GM23338 (cell line): ENCODE data around the gene EYS. TPM values are rescaled to one million over a fixed set of nuclear protein-coding genes. Genes with fewer than 3 reads are reported as not detected.

Experiments
- ATAC-seq: fragments of 200-7000 bp; cut with Tn5 transposase; 3 replicates; pipeline ENCODE4 v1.9.1; 2020
- DNase-seq: peaks from one replicate; pipeline ENCODE4 v3.0.0-alpha.2; 2015; ENCODE audit warnings: low spot score
- H2AFZ ChIP-seq: fragments of 200-600 bp; sonication (generic); 2 replicates; pipeline ENCODE4 v1.8.0; 2016; ENCODE audit warnings: antibody characterized with exemption, mild to moderate bottlenecking, moderate library complexity
- H3F3A ChIP-seq: fragments of 200-600 bp; sonication (generic); replicated peaks from 2 replicates; pipeline ENCODE4 v1.8.0; 2017; ENCODE audit warnings: antibody characterized with exemption, mixed run types, low read depth
- H3K27ac ChIP-seq: fragments of 200-600 bp; sonication (generic); 2 replicates; pipeline ENCODE4 v1.6.1; 2016; ENCODE audit warnings: low read depth
- H3K27me3 ChIP-seq: fragments of 200-600 bp; sonication (generic); 2 replicates; pipeline ENCODE4 v1.8.0; 2016; ENCODE audit warnings: mild to moderate bottlenecking, mixed run types, moderate library complexity; ENCODE audit not compliant: insufficient read depth
- H3K36me3 ChIP-seq: fragments of 200-600 bp; sonication (generic); 2 replicates; pipeline ENCODE4 v1.8.0; 2016; ENCODE audit warnings: mild to moderate bottlenecking; ENCODE audit not compliant: insufficient read depth
- H3K4me1 ChIP-seq: fragments of 200-600 bp; sonication (generic); 2 replicates; pipeline ENCODE4 v1.8.0; 2016; ENCODE audit warnings: mild to moderate bottlenecking, moderate library complexity; ENCODE audit not compliant: insufficient read depth
- H3K4me2 ChIP-seq: fragments of 200-600 bp; sonication (generic); 2 replicates; pipeline ENCODE4 v1.7.1; 2017; ENCODE audit warnings: mixed run types
- H3K4me3 ChIP-seq: fragments of 200-600 bp; sonication (generic); 2 replicates; pipeline ENCODE4 v1.6.1; 2016; ENCODE audit warnings: mixed run types
- H3K79me2 ChIP-seq: fragments of 200-600 bp; sonication (generic); replicated peaks from 2 replicates; pipeline ENCODE4 v1.8.0; 2017; ENCODE audit warnings: mild to moderate bottlenecking; ENCODE audit not compliant: insufficient read depth
- H3K9me2 ChIP-seq: fragments of 200-600 bp; sonication (generic); 2 replicates; pipeline ENCODE4 v1.8.0; 2017; ENCODE audit not compliant: insufficient read depth
- H4K20me1 ChIP-seq: fragments of 200-600 bp; sonication (generic); replicated peaks from 2 replicates; pipeline ENCODE4 v1.8.0; 2017; ENCODE audit warnings: mild to moderate bottlenecking; ENCODE audit not compliant: insufficient read depth
- H3K27ac Mint-ChIP-seq: 2 replicates; pipeline ENCODE4 v1.8.0; 2020; ENCODE audit warnings: inconsistent platforms, mild to moderate bottlenecking, moderate library complexity, mixed read lengths
- H3K27me3 Mint-ChIP-seq: 3 replicates; pipeline ENCODE4 v1.8.0; 2022; ENCODE audit warnings: low read depth, mild to moderate bottlenecking, moderate library complexity, mixed read lengths, inconsistent platforms; ENCODE audit not compliant: insufficient read depth, poor library complexity
- H3K36me3 Mint-ChIP-seq: 3 replicates; pipeline ENCODE4 v1.8.0; 2021; ENCODE audit warnings: low read depth, mild to moderate bottlenecking, inconsistent platforms, moderate library complexity, mixed read lengths
- H3K4me1 Mint-ChIP-seq: 3 replicates; pipeline ENCODE4 v1.8.0; 2020; ENCODE audit warnings: mild to moderate bottlenecking, inconsistent platforms, mixed read lengths
- H3K4me3 Mint-ChIP-seq: 3 replicates; pipeline ENCODE4 v1.8.0; 2021; ENCODE audit warnings: moderate library complexity, mild to moderate bottlenecking, inconsistent platforms, mixed read lengths
- H3K9me3 Mint-ChIP-seq: 3 replicates; pipeline ENCODE4 v1.8.0; 2020; ENCODE audit warnings: moderate library complexity, mild to moderate bottlenecking, inconsistent platforms, mixed read lengths
- EZH2 ChIP-seq: fragments of 200-600 bp; sonication (generic); IDR thresholded peaks from one replicate; pipeline ENCODE4 v1.8.0; 2017; ENCODE audit warnings: antibody characterized with exemption, mild to moderate bottlenecking, low read depth; ENCODE audit not compliant: unreplicated experiment
- EZH2phosphoT487 ChIP-seq: fragments of 200-600 bp; sonication (generic); IDR thresholded peaks from one replicate; pipeline ENCODE4 v1.8.1; 2018; ENCODE audit warnings: antibody characterized with exemption; ENCODE audit not compliant: unreplicated experiment
- STAT1 ChIP-seq: IDR thresholded peaks from one replicate; pipeline ENCODE4 v1.6.1; 2016; ENCODE audit warnings: antibody characterized with exemption; ENCODE audit not compliant: unreplicated experiment
- ZNF331 ChIP-seq: fragments of 250-450 bp; sonication (Bioruptor Pico); IDR thresholded peaks from 2 replicates; pipeline ENCODE4 v1.5.0; 2020; ENCODE audit warnings: low read depth, mild to moderate bottlenecking, moderate library complexity
- polyA plus RNA-seq: library from polyadenylated mRNA; unstranded; fragments of >200 nt; fragmentation: Nextera tagmentation; extraction: Ambion mirVana; gene quantifications from 2 replicates; pipeline ENCODE4 v1.2.1, GENCODE V29; 2016
- total RNA-seq: library from RNA; depleted of rRNA; stranded (reverse); fragments of >200 nt; shearing (Covaris generic); gene quantifications from 2 replicates; pipeline ENCODE4 v1.2.3, GENCODE V29; 2014
- TF ChIP-seq, protein P1 (sequence below): fragments of 250-450 bp; sonication (Bioruptor Pico); IDR thresholded peaks from 2 replicates; pipeline ENCODE4 v1.5.0; 2020; ENCODE audit warnings: mild to moderate bottlenecking, moderate library complexity
- TF ChIP-seq, protein P2 (sequence below), 2 experiments: fragments of 200-600 bp in 1 of 2; sonication (generic) in 1 of 2; conservative IDR thresholded peaks; 2 replicates each; pipeline versions ENCODE4 v1.5.1 to v1.6.1; 2016 to 2017; ENCODE audit warnings: antibody characterized with exemption in 2 of 2, low read depth in 2 of 2, mild to moderate bottlenecking in 2 of 2, moderate library complexity in 1 of 2
- TF ChIP-seq, protein P3 (sequence below): IDR thresholded peaks from one replicate; pipeline ENCODE4 v1.6.1; 2018; ENCODE audit warnings: antibody characterized with exemption; ENCODE audit not compliant: unreplicated experiment
- TF ChIP-seq, protein P4 (sequence below): IDR thresholded peaks from 2 replicates; pipeline ENCODE4 v1.6.1; 2016; ENCODE audit warnings: antibody characterized with exemption

EYS gene
- total and polyA plus RNA-seq, 2 experiments from 2014 or later, result 0.38 to 0.52 TPM

DNA sequence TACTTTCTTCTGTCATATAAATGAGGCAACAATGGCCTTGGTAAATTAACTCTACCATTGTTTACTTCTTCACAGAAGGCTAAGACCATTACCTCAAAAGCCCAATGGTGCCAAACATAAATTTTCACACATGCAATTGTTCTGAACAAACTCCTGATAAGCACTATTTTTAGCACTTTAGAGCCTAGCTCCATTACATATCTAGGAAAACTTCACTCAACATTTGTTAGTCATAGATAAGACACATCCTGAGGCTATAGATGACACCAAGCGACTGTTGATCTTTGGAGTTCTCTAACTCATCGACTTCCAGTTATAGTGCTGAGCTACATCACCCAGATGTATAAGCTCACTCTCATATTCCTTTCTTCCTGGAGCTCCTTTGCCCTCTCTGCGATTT is 245.9 kb downstream of the EYS start (continued):
- TF ChIP-seq, protein P1, sequence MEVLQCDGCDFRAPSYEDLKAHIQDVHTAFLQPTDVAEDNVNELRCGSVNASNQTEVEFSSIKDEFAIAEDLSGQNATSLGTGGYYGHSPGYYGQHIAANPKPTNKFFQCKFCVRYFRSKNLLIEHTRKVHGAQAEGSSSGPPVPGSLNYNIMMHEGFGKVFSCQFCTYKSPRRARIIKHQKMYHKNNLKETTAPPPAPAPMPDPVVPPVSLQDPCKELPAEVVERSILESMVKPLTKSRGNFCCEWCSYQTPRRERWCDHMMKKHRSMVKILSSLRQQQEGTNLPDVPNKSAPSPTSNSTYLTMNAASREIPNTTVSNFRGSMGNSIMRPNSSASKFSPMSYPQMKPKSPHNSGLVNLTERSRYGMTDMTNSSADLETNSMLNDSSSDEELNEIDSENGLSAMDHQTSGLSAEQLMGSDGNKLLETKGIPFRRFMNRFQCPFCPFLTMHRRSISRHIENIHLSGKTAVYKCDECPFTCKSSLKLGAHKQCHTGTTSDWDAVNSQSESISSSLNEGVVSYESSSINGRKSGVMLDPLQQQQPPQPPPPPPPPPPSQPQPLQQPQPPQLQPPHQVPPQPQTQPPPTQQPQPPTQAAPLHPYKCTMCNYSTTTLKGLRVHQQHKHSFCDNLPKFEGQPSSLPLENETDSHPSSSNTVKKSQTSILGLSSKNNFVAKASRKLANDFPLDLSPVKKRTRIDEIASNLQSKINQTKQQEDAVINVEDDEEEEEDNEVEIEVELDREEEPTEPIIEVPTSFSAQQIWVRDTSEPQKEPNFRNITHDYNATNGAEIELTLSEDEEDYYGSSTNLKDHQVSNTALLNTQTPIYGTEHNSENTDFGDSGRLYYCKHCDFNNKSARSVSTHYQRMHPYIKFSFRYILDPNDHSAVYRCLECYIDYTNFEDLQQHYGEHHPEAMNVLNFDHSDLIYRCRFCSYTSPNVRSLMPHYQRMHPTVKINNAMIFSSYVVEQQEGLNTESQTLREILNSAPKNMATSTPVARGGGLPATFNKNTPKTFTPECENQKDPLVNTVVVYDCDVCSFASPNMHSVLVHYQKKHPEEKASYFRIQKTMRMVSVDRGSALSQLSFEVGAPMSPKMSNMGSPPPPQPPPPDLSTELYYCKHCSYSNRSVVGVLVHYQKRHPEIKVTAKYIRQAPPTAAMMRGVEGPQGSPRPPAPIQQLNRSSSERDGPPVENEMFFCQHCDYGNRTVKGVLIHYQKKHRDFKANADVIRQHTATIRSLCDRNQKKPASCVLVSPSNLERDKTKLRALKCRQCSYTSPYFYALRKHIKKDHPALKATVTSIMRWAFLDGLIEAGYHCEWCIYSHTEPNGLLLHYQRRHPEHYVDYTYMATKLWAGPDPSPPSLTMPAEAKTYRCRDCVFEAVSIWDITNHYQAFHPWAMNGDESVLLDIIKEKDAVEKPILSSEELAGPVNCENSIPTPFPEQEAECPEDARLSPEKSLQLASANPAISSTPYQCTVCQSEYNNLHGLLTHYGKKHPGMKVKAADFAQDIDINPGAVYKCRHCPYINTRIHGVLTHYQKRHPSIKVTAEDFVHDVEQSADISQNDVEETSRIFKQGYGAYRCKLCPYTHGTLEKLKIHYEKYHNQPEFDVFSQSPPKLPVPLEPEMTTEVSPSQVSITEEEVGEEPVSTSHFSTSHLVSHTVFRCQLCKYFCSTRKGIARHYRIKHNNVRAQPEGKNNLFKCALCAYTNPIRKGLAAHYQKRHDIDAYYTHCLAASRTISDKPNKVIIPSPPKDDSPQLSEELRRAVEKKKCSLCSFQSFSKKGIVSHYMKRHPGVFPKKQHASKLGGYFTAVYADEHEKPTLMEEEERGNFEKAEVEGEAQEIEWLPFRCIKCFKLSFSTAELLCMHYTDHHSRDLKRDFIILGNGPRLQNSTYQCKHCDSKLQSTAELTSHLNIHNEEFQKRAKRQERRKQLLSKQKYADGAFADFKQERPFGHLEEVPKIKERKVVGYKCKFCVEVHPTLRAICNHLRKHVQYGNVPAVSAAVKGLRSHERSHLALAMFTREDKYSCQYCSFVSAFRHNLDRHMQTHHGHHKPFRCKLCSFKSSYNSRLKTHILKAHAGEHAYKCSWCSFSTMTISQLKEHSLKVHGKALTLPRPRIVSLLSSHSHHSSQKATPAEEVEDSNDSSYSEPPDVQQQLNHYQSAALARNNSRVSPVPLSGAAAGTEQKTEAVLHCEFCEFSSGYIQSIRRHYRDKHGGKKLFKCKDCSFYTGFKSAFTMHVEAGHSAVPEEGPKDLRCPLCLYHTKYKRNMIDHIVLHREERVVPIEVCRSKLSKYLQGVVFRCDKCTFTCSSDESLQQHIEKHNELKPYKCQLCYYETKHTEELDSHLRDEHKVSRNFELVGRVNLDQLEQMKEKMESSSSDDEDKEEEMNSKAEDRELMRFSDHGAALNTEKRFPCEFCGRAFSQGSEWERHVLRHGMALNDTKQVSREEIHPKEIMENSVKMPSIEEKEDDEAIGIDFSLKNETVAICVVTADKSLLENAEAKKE (CRISPR knock-in tag), result no peak
- no peak for TF ChIP-seq EZH2

DNA sequence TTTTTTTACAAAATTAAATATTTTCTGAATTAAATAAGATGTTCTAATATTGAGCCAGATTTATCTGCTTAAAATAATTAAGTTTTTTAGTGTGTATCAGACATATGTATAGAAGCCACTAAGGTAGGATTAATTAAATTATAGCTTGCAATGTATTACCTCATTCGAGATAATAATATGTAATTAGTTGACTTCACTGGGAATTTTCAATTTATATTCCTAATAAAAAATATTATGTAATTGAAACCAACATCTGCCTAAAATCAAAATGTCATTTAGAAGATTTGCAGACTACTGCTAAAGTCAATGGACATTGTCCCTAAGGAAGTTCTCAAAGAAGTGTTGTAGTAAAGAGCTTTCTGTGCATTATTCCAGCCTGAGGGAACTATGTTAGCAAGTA is 254.7 kb downstream of the EYS start:
- H3K36me3 Mint-ChIP-seq, result peaks cover 6% of the 10 kb centered on the region; the same call in 2 of the 3 replicates
- H2AFZ ChIP-seq, result no peak overlapping the region
- H3K79me2 ChIP-seq, result no peaks in the 10 kb centered on the region
- no peak overlapping the region for H3K27ac Mint-ChIP-seq
- no peak overlapping the region for H3K4me3 ChIP-seq
- peaks cover 20% of the 10 kb centered on the region for H3K4me1 ChIP-seq
- H3K4me2 ChIP-seq, result no peak overlapping the region
- H3K9me2 ChIP-seq, result no peaks in the 10 kb centered on the region
- no peaks in the 10 kb centered on the region for H3F3A ChIP-seq
- H3K9me3 Mint-ChIP-seq, result peaks cover 19% of the 10 kb centered on the region
- TF ChIP-seq ZNF331 (CRISPR knock-in tag), result no peak
- TF ChIP-seq, protein P2, sequence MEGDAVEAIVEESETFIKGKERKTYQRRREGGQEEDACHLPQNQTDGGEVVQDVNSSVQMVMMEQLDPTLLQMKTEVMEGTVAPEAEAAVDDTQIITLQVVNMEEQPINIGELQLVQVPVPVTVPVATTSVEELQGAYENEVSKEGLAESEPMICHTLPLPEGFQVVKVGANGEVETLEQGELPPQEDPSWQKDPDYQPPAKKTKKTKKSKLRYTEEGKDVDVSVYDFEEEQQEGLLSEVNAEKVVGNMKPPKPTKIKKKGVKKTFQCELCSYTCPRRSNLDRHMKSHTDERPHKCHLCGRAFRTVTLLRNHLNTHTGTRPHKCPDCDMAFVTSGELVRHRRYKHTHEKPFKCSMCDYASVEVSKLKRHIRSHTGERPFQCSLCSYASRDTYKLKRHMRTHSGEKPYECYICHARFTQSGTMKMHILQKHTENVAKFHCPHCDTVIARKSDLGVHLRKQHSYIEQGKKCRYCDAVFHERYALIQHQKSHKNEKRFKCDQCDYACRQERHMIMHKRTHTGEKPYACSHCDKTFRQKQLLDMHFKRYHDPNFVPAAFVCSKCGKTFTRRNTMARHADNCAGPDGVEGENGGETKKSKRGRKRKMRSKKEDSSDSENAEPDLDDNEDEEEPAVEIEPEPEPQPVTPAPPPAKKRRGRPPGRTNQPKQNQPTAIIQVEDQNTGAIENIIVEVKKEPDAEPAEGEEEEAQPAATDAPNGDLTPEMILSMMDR (conservative IDR thresholded peaks at IDR 0.05; ENCODE audit: low read depth in 2 of 2), result no peak
- TF ChIP-seq, protein P3, sequence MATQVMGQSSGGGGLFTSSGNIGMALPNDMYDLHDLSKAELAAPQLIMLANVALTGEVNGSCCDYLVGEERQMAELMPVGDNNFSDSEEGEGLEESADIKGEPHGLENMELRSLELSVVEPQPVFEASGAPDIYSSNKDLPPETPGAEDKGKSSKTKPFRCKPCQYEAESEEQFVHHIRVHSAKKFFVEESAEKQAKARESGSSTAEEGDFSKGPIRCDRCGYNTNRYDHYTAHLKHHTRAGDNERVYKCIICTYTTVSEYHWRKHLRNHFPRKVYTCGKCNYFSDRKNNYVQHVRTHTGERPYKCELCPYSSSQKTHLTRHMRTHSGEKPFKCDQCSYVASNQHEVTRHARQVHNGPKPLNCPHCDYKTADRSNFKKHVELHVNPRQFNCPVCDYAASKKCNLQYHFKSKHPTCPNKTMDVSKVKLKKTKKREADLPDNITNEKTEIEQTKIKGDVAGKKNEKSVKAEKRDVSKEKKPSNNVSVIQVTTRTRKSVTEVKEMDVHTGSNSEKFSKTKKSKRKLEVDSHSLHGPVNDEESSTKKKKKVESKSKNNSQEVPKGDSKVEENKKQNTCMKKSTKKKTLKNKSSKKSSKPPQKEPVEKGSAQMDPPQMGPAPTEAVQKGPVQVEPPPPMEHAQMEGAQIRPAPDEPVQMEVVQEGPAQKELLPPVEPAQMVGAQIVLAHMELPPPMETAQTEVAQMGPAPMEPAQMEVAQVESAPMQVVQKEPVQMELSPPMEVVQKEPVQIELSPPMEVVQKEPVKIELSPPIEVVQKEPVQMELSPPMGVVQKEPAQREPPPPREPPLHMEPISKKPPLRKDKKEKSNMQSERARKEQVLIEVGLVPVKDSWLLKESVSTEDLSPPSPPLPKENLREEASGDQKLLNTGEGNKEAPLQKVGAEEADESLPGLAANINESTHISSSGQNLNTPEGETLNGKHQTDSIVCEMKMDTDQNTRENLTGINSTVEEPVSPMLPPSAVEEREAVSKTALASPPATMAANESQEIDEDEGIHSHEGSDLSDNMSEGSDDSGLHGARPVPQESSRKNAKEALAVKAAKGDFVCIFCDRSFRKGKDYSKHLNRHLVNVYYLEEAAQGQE, result no peak
- TF ChIP-seq STAT1, result no peak
- TF ChIP-seq, protein P4, sequence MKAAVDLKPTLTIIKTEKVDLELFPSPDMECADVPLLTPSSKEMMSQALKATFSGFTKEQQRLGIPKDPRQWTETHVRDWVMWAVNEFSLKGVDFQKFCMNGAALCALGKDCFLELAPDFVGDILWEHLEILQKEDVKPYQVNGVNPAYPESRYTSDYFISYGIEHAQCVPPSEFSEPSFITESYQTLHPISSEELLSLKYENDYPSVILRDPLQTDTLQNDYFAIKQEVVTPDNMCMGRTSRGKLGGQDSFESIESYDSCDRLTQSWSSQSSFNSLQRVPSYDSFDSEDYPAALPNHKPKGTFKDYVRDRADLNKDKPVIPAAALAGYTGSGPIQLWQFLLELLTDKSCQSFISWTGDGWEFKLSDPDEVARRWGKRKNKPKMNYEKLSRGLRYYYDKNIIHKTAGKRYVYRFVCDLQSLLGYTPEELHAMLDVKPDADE, result no peak
- no peak for TF ChIP-seq EZH2phosphoT487
- no peak for ATAC-seq
- H3K4me3 Mint-ChIP-seq, result no peak overlapping the region
- no peaks in the 10 kb centered on the region for H3K36me3 ChIP-seq
- peaks cover 26% of the 10 kb centered on the region; the same call in 2 of the 3 replicates for H3K4me1 Mint-ChIP-seq
- no peaks in the 10 kb centered on the region for H3K27me3 Mint-ChIP-seq
- DNase-seq, result no peak
- no peaks in the 10 kb centered on the region for H4K20me1 ChIP-seq
- no peak overlapping the region for H3K27ac ChIP-seq
- H3K27me3 ChIP-seq, result no peaks in the 10 kb centered on the region
